GM18861 (cell line): ENCODE measurements around the gene PPAN.

Experiments
- ATAC-seq: cut with Tn5 transposase; IDR thresholded peaks from one replicate; pipeline ENCODE4 v1.9.1; 2021; ENCODE audit not compliant: unreplicated experiment

Gene PPAN

GRCh38 chr19:10106100-10106936, at the start of gene PPAN:
TSS of gene PPAN (plus strand) at chr19:10106362. CDS start at chr19:10106395, 33 bp downstream.
- peak; percentile 33 for ATAC-seq

- ATAC-seq: no peak
These were observed 44.3 kb upstream of the PPAN start for GRCh38 chr19:10061717-10062310.

- ATAC-seq: no peak
These were observed 38.0 kb upstream of the PPAN start for GRCh38 chr19:10068205-10068604.

- ATAC-seq: no peak
These were observed 37.1 kb upstream of the PPAN start for GRCh38 chr19:10069046-10069445.

- ATAC-seq: no peak
These were observed 35.3 kb upstream of the PPAN start for GRCh38 chr19:10070730-10071446.

- no peak for ATAC-seq
These were observed 32.0 kb upstream of the PPAN start for GRCh38 chr19:10074153-10074552.

- no peak for ATAC-seq
These were observed 29.6 kb upstream of the PPAN start for GRCh38 chr19:10076535-10076934.

GRCh38 chr19:10078329-10078728, 27.8 kb upstream of the PPAN start:
- ATAC-seq: no peak

GRCh38 chr19:10079031-10079453, 27.1 kb upstream of the PPAN start:
- ATAC-seq: no peak

GRCh38 chr19:10083911-10084310, 22.3 kb upstream of the PPAN start:
- ATAC-seq: no peak

- no peak for ATAC-seq
These were observed 21.4 kb upstream of the PPAN start for GRCh38 chr19:10084803-10085202.

GRCh38 chr19:10085641-10086590, 20.2 kb upstream of the PPAN start, which contains the start of gene SHFL:
TSS of gene SHFL (plus strand) at chr19:10086317. CDS start at chr19:10086428, 111 bp downstream.
- peak; percentile 68 for ATAC-seq

GRCh38 chr19:10086591-10087192, 19.5 kb upstream of the PPAN start:
- no peak for ATAC-seq

GRCh38 chr19:10087296-10088061, 18.7 kb upstream of the PPAN start:
- ATAC-seq: no peak

GRCh38 chr19:10088949-10089554, 17.1 kb upstream of the PPAN start:
- no peak for ATAC-seq

- no peak for ATAC-seq
These were observed 16.3 kb upstream of the PPAN start for GRCh38 chr19:10089801-10090375.

GRCh38 chr19:10091370-10091687, 14.8 kb upstream of the PPAN start:
- no peak for ATAC-seq

- no peak for ATAC-seq
These were observed 14.1 kb upstream of the PPAN start for GRCh38 chr19:10091895-10092641.
